GOT3 (cell line): ENCODE measurements around the gene RAB1B.
A peak's percentile ranks its signal among the peaks of the same experiment; 100 is the strongest.
"Not testable (repeated sequence)": the region's sequence is repeated elsewhere in the genome, so short reads cannot be mapped to it uniquely, and the experiment has no call there.

Source experiments
- DNase-seq: peaks from one replicate; lab custom pipeline; 2025; ENCODE audit warnings: mixed read lengths; lab: John Stamatoyannopoulos, UW

The RAB1B gene

DNA sequence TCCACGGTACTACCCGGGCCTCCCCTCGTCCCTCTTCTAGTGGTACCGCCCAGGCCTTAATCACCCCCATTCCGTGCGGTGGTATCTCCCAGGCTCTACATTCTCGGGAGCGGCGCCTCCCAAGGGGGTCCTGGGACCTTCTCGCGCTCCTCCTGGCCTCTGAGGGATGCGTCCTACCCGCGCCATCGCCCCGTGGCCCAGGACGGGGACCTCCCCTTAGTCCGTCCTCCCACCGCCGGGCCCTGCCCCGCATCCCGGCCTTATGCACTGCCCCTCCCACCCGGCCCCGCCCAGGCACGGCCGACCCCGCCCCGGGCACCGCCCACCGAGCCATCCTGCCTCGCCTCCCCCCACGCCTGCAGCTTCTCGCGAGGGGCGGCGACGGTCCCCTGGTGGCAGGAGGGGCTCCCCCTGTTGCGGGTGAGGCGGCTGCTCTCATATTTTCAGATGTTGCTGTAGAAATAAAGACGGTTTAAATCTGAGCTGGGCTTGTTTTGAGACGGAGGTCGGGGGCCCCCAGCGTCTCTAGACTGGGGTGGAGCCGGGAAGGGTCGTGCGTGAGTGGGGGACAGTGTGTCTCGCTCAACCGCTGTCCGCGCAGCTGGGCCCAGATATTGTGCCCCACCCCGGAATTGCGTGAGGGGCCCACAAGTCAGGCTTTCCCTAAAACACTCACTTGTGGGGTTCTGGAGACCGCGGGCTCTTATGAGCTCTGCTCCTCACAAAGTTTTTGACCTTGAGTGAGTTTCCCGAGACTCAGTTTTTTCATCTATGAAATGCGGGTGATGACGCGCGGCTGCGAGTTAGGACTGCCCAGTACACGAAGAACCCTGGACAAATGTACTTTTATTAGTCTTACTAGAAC, 828 bp upstream of the RAB1B start:
- DNase-seq, result peak; percentile 63

DNA sequence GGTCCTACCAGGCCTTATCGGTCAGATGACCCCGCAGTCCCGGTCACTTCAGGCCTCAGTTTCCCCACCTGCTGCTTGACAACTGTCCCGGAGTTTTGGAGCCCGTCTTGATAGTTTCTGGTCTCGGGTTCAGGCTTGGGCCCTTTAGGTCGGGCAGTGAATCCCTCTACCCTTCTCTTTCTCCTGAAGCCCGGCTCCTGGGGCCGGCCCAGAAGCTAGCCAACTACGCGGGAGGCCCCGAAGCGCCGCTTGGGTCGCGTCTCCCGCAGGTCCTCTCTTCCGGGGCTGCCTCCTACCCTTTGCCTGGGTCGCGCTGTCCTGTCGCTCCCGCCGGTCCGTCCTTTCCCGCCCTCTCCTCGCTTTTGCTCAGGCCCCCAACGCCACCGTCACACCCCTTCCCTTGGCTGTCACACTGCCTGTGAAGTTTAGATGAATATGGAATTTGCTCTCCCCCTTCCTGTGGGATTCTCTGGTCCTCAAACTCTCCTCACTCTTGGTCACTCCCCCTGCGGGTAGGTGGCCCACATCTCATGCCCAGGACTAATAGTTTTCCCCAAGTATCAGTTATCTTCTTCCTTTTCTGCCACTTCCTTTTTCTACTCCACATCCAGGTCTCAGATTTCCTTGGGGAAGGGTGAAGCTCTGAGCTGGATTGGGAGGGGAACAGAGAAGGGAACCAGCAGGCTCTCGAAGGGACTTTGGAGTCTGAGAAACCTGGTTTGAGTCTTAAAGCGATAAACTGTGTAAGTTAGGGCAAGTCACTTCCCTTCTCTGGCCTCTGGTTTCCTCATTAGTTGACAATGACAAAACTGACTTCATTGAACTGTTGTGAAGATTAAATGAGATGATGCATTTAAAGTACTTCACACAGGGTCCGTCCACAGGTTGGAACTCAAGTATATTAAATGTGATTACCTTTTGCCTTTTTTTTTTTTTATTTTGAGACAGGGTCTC, 790 bp downstream of the RAB1B start:
- DNase-seq, result no peak

- DNase-seq, result no peak
These were observed 3.4 kb downstream of the RAB1B start for GRCh38 chr11:66271816-66272215.

- DNase-seq, result no peak
These were observed 4.2 kb downstream of the RAB1B start for GRCh38 chr11:66272596-66272995.

DNA sequence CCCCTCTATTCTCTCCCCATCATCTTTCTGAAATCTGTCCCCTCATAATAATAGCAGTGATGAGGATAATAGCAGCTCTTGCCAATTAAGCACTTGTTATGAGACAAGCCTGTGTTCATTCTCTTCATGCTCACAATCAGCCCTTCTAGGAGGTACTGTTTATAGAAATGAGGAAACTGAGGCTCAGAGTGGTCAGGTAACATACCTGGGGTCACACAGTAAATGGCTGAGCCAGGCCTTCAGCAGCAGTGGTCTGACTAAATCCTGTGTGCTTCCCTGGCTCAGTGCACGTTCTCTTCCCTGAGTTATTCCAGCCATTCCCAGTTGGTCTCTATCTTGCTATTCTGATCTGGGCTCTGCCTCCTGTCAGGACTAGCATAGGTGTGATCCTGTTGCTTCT, 5.8 kb downstream of the RAB1B start:
- DNase-seq, result no peak

GRCh38 chr11:66275396-66275795, 7.0 kb downstream of the RAB1B start:
- DNase-seq, result no peak

DNA sequence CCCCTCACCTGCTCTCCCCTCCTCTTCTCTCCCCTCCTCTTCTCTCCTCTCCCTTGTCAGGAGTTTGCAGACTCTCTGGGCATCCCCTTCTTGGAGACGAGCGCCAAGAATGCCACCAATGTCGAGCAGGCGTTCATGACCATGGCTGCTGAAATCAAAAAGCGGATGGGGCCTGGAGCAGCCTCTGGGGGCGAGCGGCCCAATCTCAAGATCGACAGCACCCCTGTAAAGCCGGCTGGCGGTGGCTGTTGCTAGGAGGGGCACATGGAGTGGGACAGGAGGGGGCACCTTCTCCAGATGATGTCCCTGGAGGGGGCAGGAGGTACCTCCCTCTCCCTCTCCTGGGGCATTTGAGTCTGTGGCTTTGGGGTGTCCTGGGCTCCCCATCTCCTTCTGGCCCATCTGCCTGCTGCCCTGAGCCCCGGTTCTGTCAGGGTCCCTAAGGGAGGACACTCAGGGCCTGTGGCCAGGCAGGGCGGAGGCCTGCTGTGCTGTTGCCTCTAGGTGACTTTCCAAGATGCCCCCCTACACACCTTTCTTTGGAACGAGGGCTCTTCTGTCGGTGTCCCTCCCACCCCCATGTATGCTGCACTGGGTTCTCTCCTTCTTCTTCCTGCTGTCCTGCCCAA, 7.7 kb downstream of the RAB1B start:
- DNase-seq, result no peak

- not testable (repeated sequence) for DNase-seq
These were observed 8.2 kb downstream of the RAB1B start for GRCh38 chr11:66276619-66277018.

GRCh38 chr11:66277064-66277463, 8.6 kb downstream of the RAB1B start:
- DNase-seq, result not testable (repeated sequence)

GRCh38 chr11:66277471-66278362, 9.3 kb downstream of the RAB1B start, which contains the start of gene CNIH2:
Gene CNIH2, plus strand, starts transcription at chr11:66278175. Its CDS starts 282 bp downstream, at chr11:66278457.
- no peak for DNase-seq

DNA sequence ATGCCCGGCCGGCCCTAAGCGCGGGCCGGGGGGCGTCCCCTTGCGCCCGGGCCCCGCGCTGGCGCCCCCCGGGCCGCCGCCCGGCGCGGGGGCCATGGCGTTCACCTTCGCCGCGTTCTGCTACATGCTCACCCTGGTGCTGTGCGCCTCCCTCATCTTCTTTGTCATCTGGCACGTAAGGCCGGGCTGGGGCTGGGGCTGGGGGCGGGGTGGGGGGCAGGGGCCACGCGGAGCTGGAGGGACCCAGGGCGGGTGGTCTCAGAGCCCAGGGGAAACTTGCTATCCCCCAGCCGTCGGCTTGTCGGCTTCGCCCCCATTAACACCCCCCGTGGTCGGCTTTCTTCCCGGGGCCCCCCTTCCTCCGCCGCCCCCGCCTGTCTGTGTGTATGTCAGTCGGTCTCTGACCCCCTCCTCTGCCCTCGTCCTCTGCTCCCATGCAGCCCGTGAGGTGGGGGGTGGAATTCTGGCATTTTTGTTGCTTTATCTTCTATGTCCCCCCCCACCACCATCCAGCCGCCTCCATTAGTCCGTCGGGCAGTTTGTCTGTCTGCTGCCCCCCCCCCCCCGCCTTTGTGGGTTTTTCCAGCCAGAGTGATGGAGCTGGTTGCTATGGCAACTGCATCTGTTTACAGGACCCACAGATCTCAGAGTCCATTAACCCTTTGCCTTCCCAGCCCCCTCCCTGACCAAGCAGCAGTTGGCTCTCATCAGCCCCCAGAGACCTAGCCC, 10.1 kb downstream of the RAB1B start:
- DNase-seq, result no peak

DNA sequence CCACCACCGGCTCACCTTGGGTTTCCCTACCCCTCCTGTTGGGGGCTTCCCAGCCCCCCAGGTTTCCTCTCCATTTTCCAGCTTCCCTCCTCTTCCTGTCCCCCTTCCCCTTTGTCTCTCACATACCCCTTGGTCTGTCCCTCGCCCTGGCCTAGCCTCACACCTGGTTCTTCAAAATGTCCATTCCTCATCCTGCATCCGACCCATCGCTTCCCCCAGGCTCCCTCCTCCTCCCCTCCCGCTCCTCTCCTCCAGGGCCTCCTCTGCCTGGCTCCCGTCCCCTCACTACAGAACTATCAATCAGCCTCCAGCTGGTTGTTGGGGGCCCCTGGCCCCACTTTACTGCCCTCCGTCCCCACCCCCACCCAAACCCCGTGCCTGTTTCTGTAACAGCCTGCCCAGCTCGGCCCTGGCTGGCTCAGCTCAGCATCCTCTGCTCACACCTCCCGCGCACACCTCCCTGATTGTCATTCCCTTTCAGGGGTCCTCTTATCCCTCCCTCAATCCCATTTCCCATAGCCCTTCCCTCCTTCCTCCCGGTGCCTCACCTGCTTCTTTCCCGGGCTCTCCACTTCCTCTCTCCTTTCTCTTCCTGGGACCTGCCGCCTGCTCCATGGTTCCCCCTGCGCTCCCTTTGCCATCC, 10.8 kb downstream of the RAB1B start:
- DNase-seq, result no peak

GRCh38 chr11:66280428-66280827, 12.0 kb downstream of the RAB1B start:
- DNase-seq, result no peak

- no peak for DNase-seq
These were observed 12.6 kb downstream of the RAB1B start for GRCh38 chr11:66281001-66281400.

- no peak for DNase-seq
These were observed 13.5 kb downstream of the RAB1B start for GRCh38 chr11:66281776-66282467.

DNA sequence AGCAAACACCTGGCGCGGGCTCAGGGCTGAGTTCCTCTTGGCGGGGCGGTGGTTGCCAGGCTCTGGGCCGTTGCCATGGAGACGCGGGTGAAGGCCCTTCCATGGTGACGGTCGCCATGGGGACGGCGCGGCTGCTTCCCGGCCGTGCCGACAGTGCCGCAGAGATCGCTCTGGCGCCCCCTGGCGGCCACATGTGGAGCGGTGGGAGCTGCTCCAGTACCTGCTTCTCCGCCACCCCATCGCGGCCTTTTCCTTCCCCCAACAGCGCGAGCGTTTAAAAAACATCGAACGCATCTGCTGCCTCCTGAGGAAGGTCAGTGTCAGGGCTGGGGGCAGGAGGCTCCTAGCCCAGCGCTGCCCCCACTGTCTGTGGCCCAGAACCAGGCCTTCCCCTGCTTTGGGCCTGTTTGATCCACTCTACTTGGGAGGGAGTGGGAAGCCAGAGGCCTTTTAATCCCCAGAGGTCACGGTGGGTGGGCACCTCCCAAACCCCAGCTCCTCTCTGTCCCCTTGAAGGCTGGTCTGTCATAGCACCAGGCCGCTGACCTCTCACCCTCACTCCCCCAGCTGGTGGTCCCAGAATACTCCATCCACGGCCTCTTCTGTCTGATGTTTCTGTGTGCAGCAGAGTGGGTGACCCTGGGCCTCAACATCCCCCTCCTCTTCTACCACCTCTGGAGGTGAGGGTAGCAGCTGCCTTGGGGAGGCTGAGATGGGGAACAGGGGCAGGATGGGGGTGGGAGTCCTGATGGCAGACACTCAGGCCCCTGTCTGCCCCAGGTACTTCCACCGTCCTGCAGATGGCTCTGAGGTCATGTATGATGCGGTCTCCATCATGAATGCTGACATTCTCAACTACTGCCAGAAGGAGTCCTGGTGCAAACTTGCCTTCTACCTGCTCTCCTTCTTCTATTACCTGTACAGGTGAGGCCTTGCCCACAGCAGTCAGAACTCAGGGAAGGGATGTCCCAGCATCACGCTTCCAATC, 14.3 kb downstream of the RAB1B start:
- peak; percentile 72 for DNase-seq

GRCh38 chr11:66283461-66284105, 15.1 kb downstream of the RAB1B start:
- DNase-seq, result no peak
